Spleen (tissue), 11 donors: ENCODE results near the gene SLC24A3. TPM values are rescaled to one million over a fixed set of nuclear protein-coding genes. Genes with fewer than 3 reads are reported as not detected.

ENCODE experiments used
- DNase-seq: peaks from one replicate; pipeline ENCODE4 v3.0.0-alpha.2; 2020
- H3K27ac ChIP-seq, 8 donors: fragments of 200-600 bp; sonication (generic) in 7 of 8; 1 replicate in 4 of 8; 2 replicates in 4 of 8; pipeline versions ENCODE4 v1.5.0 to v1.8.0; 2016 to 2021; ENCODE audit warnings: inconsistent platforms in 4 of 8, mild to moderate bottlenecking in 4 of 8, moderate library complexity in 1 of 8
- H3K27me3 ChIP-seq, 7 donors: fragments of 200-600 bp; sonication (generic) in 6 of 7; replicated peaks in 1 of 7; 1 replicate in 4 of 7; 2 replicates in 3 of 7; pipeline versions ENCODE4 v1.5.0 to v1.8.0; 2016 to 2021; ENCODE audit warnings: inconsistent platforms in 3 of 7, mild to moderate bottlenecking in 1 of 7
- H3K36me3 ChIP-seq, 6 donors: fragments of 200-600 bp; sonication (generic) in 5 of 6; 1 replicate in 4 of 6; 2 replicates in 2 of 6; pipeline versions ENCODE4 v1.5.0 to v1.8.0; 2016 to 2021; ENCODE audit warnings: inconsistent platforms in 2 of 6
- H3K4me1 ChIP-seq, 6 donors: fragments of 200-600 bp; sonication (generic) in 5 of 6; 1 replicate in 3 of 6; 2 replicates in 3 of 6; pipeline versions ENCODE4 v1.5.0 to v1.8.0; 2016 to 2021; ENCODE audit warnings: inconsistent platforms in 3 of 6
- H3K4me3 ChIP-seq, 8 donors: fragments of 200-600 bp; sonication (generic) in 7 of 8; 1 replicate in 4 of 8; 2 replicates in 4 of 8; pipeline versions ENCODE4 v1.5.0 to v1.8.0; 2016 to 2021; ENCODE audit warnings: inconsistent platforms in 4 of 8, mild to moderate bottlenecking in 4 of 8, moderate library complexity in 2 of 8
- H3K9me3 ChIP-seq, 8 donors: fragments of 200-600 bp; sonication (generic) in 7 of 8; 1 replicate in 4 of 8; 2 replicates in 4 of 8; pipeline versions ENCODE4 v1.5.0 to v1.8.0; 2016 to 2021; ENCODE audit warnings: inconsistent platforms in 4 of 8
- POLR2A ChIP-seq, 3 donors: fragments of 450-650 bp; IDR thresholded peaks; one replicate each; pipeline ENCODE4 v1.5.1; 2017; ENCODE audit warnings: antibody characterized with exemption in 3 of 3, mild to moderate bottlenecking in 1 of 3
- POLR2AphosphoS5 ChIP-seq, 3 donors: sonication (generic); formaldehyde crosslinking; IDR thresholded peaks; one replicate each; pipeline ENCODE4 v1.5.1; 2017; ENCODE audit warnings: antibody characterized with exemption in 3 of 3
- WGBS, 5 donors: extraction: QIAGEN DNeasy Blood & Tissue Kit in 3 of 5; methylation state at CpG; one replicate each; pipeline versions ENCODE4 v1.1.5 to v1.1.7; 2013 to 2018; 5-methylcytosine and 5-hydroxymethylcytosine counted together
- intact Hi-C: fragments of 100-400 bp; cut with DNase I; formaldehyde crosslinking; loops from one replicate; pipeline ENCODE4 v1.15.0; 2023; ENCODE audit warnings: low total_unique reads
- polyA plus RNA-seq, 3 donors: library from polyadenylated mRNA; stranded (reverse); fragments of 200-250 nt; gene quantifications; one replicate each; pipeline ENCODE4 v1.2.1, GENCODE V29; 2013
- total RNA-seq, 7 donors: library from RNA; depleted of rRNA in 3 of 7; stranded (reverse); fragments of >200 nt in 3 of 7; fragmentation: NEBNext Ultra II Directional in 4 of 7; extraction: Animal tissue kit (Norgen Biotek cat#: 25700) in 4 of 7; gene quantifications; one replicate each; pipeline versions ENCODE4 v1.1.0 to v1.2.1, GENCODE V29; 2016 to 2021
- TF ChIP-seq, protein P1 (sequence below), 11 experiments: fragments of 200-600 bp in 7 of 11; fragments of 450-650 bp in 4 of 11; sonication (generic) in 4 of 11; IDR thresholded peaks in 8 of 11; conservative IDR thresholded peaks in 3 of 11; 1 replicate in 7 of 11; 2 replicates in 4 of 11; pipeline versions ENCODE4 v1.4.0 to v1.8.0; 2016 to 2021; ENCODE audit warnings: antibody characterized with exemption in 11 of 11, inconsistent platforms in 4 of 11, mild to moderate bottlenecking in 1 of 11
- donor health status: healthy with polysubstance abuse.
- donor health status: DM: no; HTN: no; CAD: no; lungs with moderate emphysema.
- donor health status: DM: no; HTN: no; CAD: no.
- donor health status: Bipolar disorder and iron deficiency.
- donor health status: healthy.
- donor health status: DM: no; HTN: no; CAD: no.
- donor health status: DM: yes; HTN: yes; CAD: no.

The SLC24A3 gene
- total and polyA plus RNA-seq, 10 donors, result 0.37 to 3.9 (median 2.6) TPM

- TF ChIP-seq POLR2A (IDR thresholded peaks at IDR 0.05) (no peak), POLR2AphosphoS5 (IDR thresholded peaks at IDR 0.05) (no peak)
- TF ChIP-seq, protein P1, sequence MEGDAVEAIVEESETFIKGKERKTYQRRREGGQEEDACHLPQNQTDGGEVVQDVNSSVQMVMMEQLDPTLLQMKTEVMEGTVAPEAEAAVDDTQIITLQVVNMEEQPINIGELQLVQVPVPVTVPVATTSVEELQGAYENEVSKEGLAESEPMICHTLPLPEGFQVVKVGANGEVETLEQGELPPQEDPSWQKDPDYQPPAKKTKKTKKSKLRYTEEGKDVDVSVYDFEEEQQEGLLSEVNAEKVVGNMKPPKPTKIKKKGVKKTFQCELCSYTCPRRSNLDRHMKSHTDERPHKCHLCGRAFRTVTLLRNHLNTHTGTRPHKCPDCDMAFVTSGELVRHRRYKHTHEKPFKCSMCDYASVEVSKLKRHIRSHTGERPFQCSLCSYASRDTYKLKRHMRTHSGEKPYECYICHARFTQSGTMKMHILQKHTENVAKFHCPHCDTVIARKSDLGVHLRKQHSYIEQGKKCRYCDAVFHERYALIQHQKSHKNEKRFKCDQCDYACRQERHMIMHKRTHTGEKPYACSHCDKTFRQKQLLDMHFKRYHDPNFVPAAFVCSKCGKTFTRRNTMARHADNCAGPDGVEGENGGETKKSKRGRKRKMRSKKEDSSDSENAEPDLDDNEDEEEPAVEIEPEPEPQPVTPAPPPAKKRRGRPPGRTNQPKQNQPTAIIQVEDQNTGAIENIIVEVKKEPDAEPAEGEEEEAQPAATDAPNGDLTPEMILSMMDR (IDR thresholded peaks at IDR 0.05 in 8 of 11, conservative IDR thresholded peaks at IDR 0.05 in 3 of 11), result no peak
- DNase-seq, result no peak
- intact Hi-C loops, result no loop called here
- WGBS, 5 donors, result 63 to 83% (median 73%) methylated on average over 2 of the region's 2 CpGs
- Histone ChIP-seq H3K9me3 (peaks cover 0 to 13% (median 5%) of the 10 kb centered on the region in 8 donors), H3K4me3 (no peak overlapping the region), H3K27me3 (no peaks in the 10 kb centered on the region), H3K36me3 (no peaks in the 10 kb centered on the region), H3K27ac (no peak overlapping the region), H3K4me1 (no peaks in the 10 kb centered on the region)
These were observed 353.3 kb downstream of the SLC24A3 start for GRCh38 chr20:19565736-19566135.

- Histone ChIP-seq H3K4me1 (no peaks in the 10 kb centered on the region), H3K4me3 (no peak overlapping the region), H3K9me3 (peaks cover 0 to 15% (median 5%) of the 10 kb centered on the region in 8 donors), H3K27ac (no peak overlapping the region), H3K27me3 (no peaks in the 10 kb centered on the region), H3K36me3 (no peaks in the 10 kb centered on the region)
- TF ChIP-seq, protein P1 (IDR thresholded peaks at IDR 0.05 in 8 of 11, conservative IDR thresholded peaks at IDR 0.05 in 3 of 11), result no peak
- no peak for TF ChIP-seq POLR2AphosphoS5 (IDR thresholded peaks at IDR 0.05)
- no peak for TF ChIP-seq POLR2A (IDR thresholded peaks at IDR 0.05)
- no peak for DNase-seq
- WGBS, 5 donors, result 52 to 72% (median 57%) methylated on average over 3 of the region's 3 CpGs
- intact Hi-C loops, result no loop called here
These were observed 353.9 kb downstream of the SLC24A3 start for GRCh38 chr20:19566226-19566945.

GRCh38 chr20:19568128-19568527, 355.7 kb downstream of the SLC24A3 start:
- TF ChIP-seq POLR2A (IDR thresholded peaks at IDR 0.05) (no peak), POLR2AphosphoS5 (IDR thresholded peaks at IDR 0.05) (no peak)
- TF ChIP-seq, protein P1 (IDR thresholded peaks at IDR 0.05 in 8 of 11, conservative IDR thresholded peaks at IDR 0.05 in 3 of 11), result no peak
- Histone ChIP-seq H3K4me3 (no peak overlapping the region), H3K9me3 (peaks cover 0 to 15% (median 5%) of the 10 kb centered on the region in 8 donors), H3K36me3 (no peaks in the 10 kb centered on the region), H3K27ac (no peak overlapping the region), H3K27me3 (no peaks in the 10 kb centered on the region), H3K4me1 (no peaks in the 10 kb centered on the region)
- 82 to 92% (median 89%) methylated on average over 2 of the region's 2 CpGs for WGBS, 5 donors
- no peak for DNase-seq
- intact Hi-C loops, result no loop called here

DNA sequence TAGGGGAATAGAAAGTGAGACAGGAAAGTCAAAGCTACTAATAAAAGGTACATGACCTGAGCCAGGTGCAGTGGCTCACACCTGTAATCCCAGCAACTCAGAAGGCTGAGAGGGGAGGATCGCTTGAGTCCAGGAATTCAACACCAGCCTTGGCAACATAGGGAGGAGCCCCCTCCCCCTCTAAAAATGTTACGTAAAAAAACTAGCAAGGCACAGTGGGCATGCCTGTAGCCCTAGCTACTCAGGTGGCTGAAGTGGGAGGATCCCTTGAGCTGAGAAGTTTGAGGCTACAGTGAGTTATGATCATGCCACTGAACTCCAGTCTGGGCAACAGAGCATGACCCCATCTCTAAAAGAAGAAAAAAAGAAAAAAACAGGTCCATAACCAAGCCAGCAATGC, 359.6 kb downstream of the SLC24A3 start:
- Histone ChIP-seq H3K4me3 (no peak overlapping the region), H3K27ac (no peak overlapping the region), H3K36me3 (no peaks in the 10 kb centered on the region), H3K9me3 (peaks cover 0 to 15% (median 5%) of the 10 kb centered on the region in 8 donors), H3K27me3 (no peaks in the 10 kb centered on the region), H3K4me1 (no peaks in the 10 kb centered on the region)
- intact Hi-C loops, result no loop called here
- TF ChIP-seq POLR2AphosphoS5 (IDR thresholded peaks at IDR 0.05) (no peak), POLR2A (IDR thresholded peaks at IDR 0.05) (no peak)
- TF ChIP-seq, protein P1 (IDR thresholded peaks at IDR 0.05 in 8 of 11, conservative IDR thresholded peaks at IDR 0.05 in 3 of 11), result no peak
- DNase-seq, result no peak
- 80 to 95% (median 94%) methylated on average over 2 of the region's 2 CpGs for WGBS, 5 donors
